Measurements from ENCODE around the gene CST9. TPM values are rescaled to one million over a fixed set of nuclear protein-coding genes. Genes with fewer than 3 reads are reported as not detected.
A peak's percentile ranks its signal among the peaks of the same experiment; 100 is the strongest.

CST9 gene
- total and polyA plus RNA-seq, 9 of the 15 experiments (the other 6 are each of a cell fraction or from before 2014, with no cell fraction given): not detected

- TF ChIP-seq NR4A1 (CRISPR knock-in tag; IDR thresholded peaks at IDR 0.05): no peak
- 0 out of 2 replicates have a peak, but pooled peaks have one; percentile 52 for TF ChIP-seq NR4A1 (tag; IDR thresholded peaks at IDR 0.05)
- TF ChIP-seq PTTG1 (tag; IDR thresholded peaks at IDR 0.05; ENCODE audit: low read depth): no peak
- TF ChIP-seq ETV5 (CRISPR knock-in tag; IDR thresholded peaks at IDR 0.05; ENCODE audit: low read depth): peak; percentile 64
- peak; percentile 64 for TF ChIP-seq POLR2H (tag; IDR thresholded peaks at IDR 0.05; ENCODE audit: low read depth)
- TF ChIP-seq SIN3B (IDR thresholded peaks at IDR 0.05; ENCODE audit: low read depth): peak; percentile 31; the same call in 1 of the 2 replicates
- TF ChIP-seq CREM (IDR thresholded peaks at IDR 0.05; ENCODE audit: low read depth): peak; percentile 88
- peak; percentile 89 for TF ChIP-seq ZFX (CRISPR knock-in tag; IDR thresholded peaks at IDR 0.05)
- TF ChIP-seq CCNT2 (IDR thresholded peaks at IDR 0.05; ENCODE audit: borderline replicate concordance, extremely low read depth, insufficient read length, low read depth, low read length): peak; percentile 50
- peak in 1 of 2 experiments; percentile 8 for TF ChIP-seq E2F6 (IDR thresholded peaks at IDR 0.05; ENCODE audit: borderline replicate concordance in 1 of 2, extremely low read depth in 1 of 2, insufficient read depth in 1 of 2, insufficient read length in 1 of 2, low read depth in 1 of 2, low read length in 1 of 2, poor library complexity in 1 of 2, severe bottlenecking in 1 of 2)
- no peak for TF ChIP-seq PRDM10 (IDR thresholded peaks at IDR 0.05; ENCODE audit: partially characterized antibody)
- no peak for TF ChIP-seq NR2C2 (CRISPR knock-in tag; IDR thresholded peaks at IDR 0.05)
- peak; percentile 32; the same call in 1 of the 2 replicates for TF ChIP-seq NR2C2 (tag; IDR thresholded peaks at IDR 0.05)
- no peak for TF ChIP-seq SMAD1 (IDR thresholded peaks at IDR 0.05; ENCODE audit: low read depth, low read length, partially characterized antibody)
- no peak for TF ChIP-seq RBM25 (IDR thresholded peaks at IDR 0.05; ENCODE audit: low read depth, low read length, severe bottlenecking)
- TF ChIP-seq RBBP5 (IDR thresholded peaks at IDR 0.05; ENCODE audit: borderline replicate concordance, insufficient read depth, low read length, poor library complexity, severe bottlenecking): peak; percentile 24
- TF ChIP-seq EGR1 (conservative IDR thresholded peaks at IDR 0.05): peak; percentile 52
- peak; percentile 21 to 88; a peak in 2 of 4 replicates for TF ChIP-seq UBTF (IDR thresholded peaks at IDR 0.05; ENCODE audit: borderline replicate concordance in 1 of 2, low read depth in 2 of 2, low read length in 2 of 2)
- TF ChIP-seq ZBTB17 (CRISPR knock-in tag; IDR thresholded peaks at IDR 0.05): 0 out of 2 replicates have a peak, but pooled peaks have one; percentile 23
Measured at GRCh38 chr20:23637282-23638221, 31.8 kb upstream of the CST9 start, which contains the start of gene CST3 (continued).
